CD4-positive, alpha-beta T cell (primary cell): ENCODE measurements around the gene MTMR6. TPM values are rescaled to one million over a fixed set of nuclear protein-coding genes. Genes with fewer than 3 reads are reported as not detected.
A peak's percentile ranks its signal among the peaks of the same experiment; 100 is the strongest.

Experiments
- ATAC-seq: fragments of 200-7000 bp; cut with Tn5 transposase; one replicate; pipeline ENCODE4 v1.10.0; 2022; ENCODE audit warnings: mild to moderate bottlenecking; ENCODE audit not compliant: poor library complexity
- CTCF ChIA-PET: fragments of 350-600 bp; sonication (Branson Sonifier 250); formaldehyde crosslinking; loops from one replicate; lab custom pipeline; 2021; ENCODE audit warnings: antibody characterized with exemption, inconsistent platforms; lab: Charles Lee
- POLR2A ChIA-PET: fragments of 350-600 bp; sonication (Branson Sonifier 250); formaldehyde crosslinking; loops from one replicate; lab custom pipeline; 2021; ENCODE audit warnings: antibody characterized with exemption, inconsistent platforms; lab: Charles Lee
- DNase-seq, 14 experiments: peaks; one replicate each; pipeline ENCODE4 v3.0.0-alpha.2; 2013 to 2020; ENCODE audit warnings: mixed read lengths in 2 of 14
- H3K27ac ChIP-seq, 2 donors: one replicate each; pipeline versions ENCODE4 v1.5.1 to v1.7.0; 2013; ENCODE audit warnings: low read length in 2 of 2, low read depth in 1 of 2, mild to moderate bottlenecking in 1 of 2
- H3K27me3 ChIP-seq, 2 experiments: 1 replicate in 1 of 2; 2 replicates in 1 of 2; pipeline versions ENCODE4 v1.6.1 to v1.7.0; 2013; ENCODE audit warnings: low read length in 2 of 2, control low read depth in 1 of 2, mild to moderate bottlenecking in 1 of 2, moderate library complexity in 1 of 2; ENCODE audit not compliant: insufficient read depth in 2 of 2, control insufficient read depth in 1 of 2
- H3K36me3 ChIP-seq: one replicate; pipeline ENCODE4 v1.6.1; 2013; ENCODE audit warnings: low read length, control low read depth; ENCODE audit not compliant: insufficient read depth
- H3K4me1 ChIP-seq: one replicate; pipeline ENCODE4 v1.6.1; 2013; ENCODE audit warnings: low read length, control low read depth; ENCODE audit not compliant: insufficient read depth
- H3K4me3 ChIP-seq: one replicate; pipeline ENCODE4 v1.5.1; 2013; ENCODE audit warnings: mild to moderate bottlenecking, low read length, moderate library complexity
- H3K9me3 ChIP-seq, 2 experiments: 1 replicate in 1 of 2; 2 replicates in 1 of 2; pipeline versions ENCODE4 v1.6.1 to v1.7.0; 2013; ENCODE audit warnings: low read length in 2 of 2, mild to moderate bottlenecking in 2 of 2, control low read depth in 1 of 2, moderate library complexity in 1 of 2; ENCODE audit not compliant: control insufficient read depth in 1 of 2, insufficient read depth in 1 of 2
- H3K27ac Mint-ChIP-seq: one replicate; pipeline ENCODE4 v1.8.0; 2020; ENCODE audit warnings: mixed read lengths
- H3K27me3 Mint-ChIP-seq: one replicate; pipeline ENCODE4 v1.8.0; 2021; ENCODE audit warnings: mixed read lengths
- H3K36me3 Mint-ChIP-seq: one replicate; pipeline ENCODE4 v1.8.0; 2021; ENCODE audit warnings: low read depth, mixed read lengths
- H3K4me1 Mint-ChIP-seq: one replicate; pipeline ENCODE4 v1.8.0; 2021; ENCODE audit warnings: low read depth, mixed read lengths
- H3K4me3 Mint-ChIP-seq: one replicate; pipeline ENCODE4 v1.8.0; 2020; ENCODE audit warnings: mild to moderate bottlenecking, mixed read lengths
- H3K9me3 Mint-ChIP-seq: one replicate; pipeline ENCODE4 v1.8.0; 2020; ENCODE audit warnings: mixed read lengths
- CTCF ChIP-seq: fragments of 200-600 bp; IDR thresholded peaks from one replicate; pipeline ENCODE4 v1.8.0; 2022; ENCODE audit warnings: antibody characterized with exemption, mild to moderate bottlenecking
- intact Hi-C, 2 experiments: fragments of 100-400 bp; cut with DNase I in 1 of 2; cut with micrococcal nuclease in 1 of 2; formaldehyde crosslinking; loops; one replicate each; pipeline versions ENCODE4 v1.15.1 to v1.9.0; 2023 to 2025; cut with DNase I, micrococcal nuclease
- total RNA-seq, 174 experiments: library from RNA in 2 of 174; stranded (reverse) in 2 of 174; gene quantifications; one replicate each; pipeline ENCODE4 v1.2.3 and lab custom pipeline; 2021 to 2026

The MTMR6 gene
- total RNA-seq, 2 experiments from 2014 or later: 33.3 to 34.2 TPM

GRCh38 chr13:25301347-25302113, 14.2 kb upstream of the MTMR6 start, which contains the start of gene NUP58:
NUP58 (plus strand) TSS chr13:25301625; CDS start chr13:25301774, 149 bp downstream.
- Histone ChIP-seq H3K27ac (peak within 1 kb of the TSS; percentile 92 to 94), H3K4me1 (peaks cover 26% of the 10 kb centered on the region), H3K9me3 (peaks cover 0 to 4% of the 10 kb centered on the region in 2 experiments), H3K27me3 (peaks cover 0 to 4% of the 10 kb centered on the region in 2 experiments), H3K4me3 (peak within 1 kb of the TSS; percentile 80), H3K36me3 (peaks cover 6% of the 10 kb centered on the region)
- ChIA-PET CTCF (interaction anchor here (0.7 to 1.3 kb wide), 2 partner anchors 14 to 15 kb away, joined by 3 to 5 read pairs; partner anchors contain the start of gene MTMR6), POLR2A (interaction anchor here (0.9 to 2.1 kb wide), 5 partner anchors 14 to 1926 kb away, joined by 3 to 13 read pairs (median 3); partner anchors contain the start of genes MTMR6 and RNF6)
- Mint-ChIP-seq H3K4me1 (peaks cover 49% of the 10 kb centered on the region), H3K27ac (peak within 1 kb of the TSS; percentile 95), H3K27me3 (peaks cover 14% of the 10 kb centered on the region), H3K36me3 (peaks cover 35% of the 10 kb centered on the region), H3K4me3 (peak within 1 kb of the TSS; percentile 99), H3K9me3 (no peaks in the 10 kb centered on the region)
- TF ChIP-seq CTCF: no peak
- DNase-seq (peak; percentile 87 to 98 (median 90)), ATAC-seq (peak; percentile 97)
- intact Hi-C loops: loop anchor here (1.0 to 10.0 kb wide), 8 partner anchors 14 to 1953 kb away; partner anchors contain the start of genes CDK8 (in 1 of the 2), MTMR6 (in 1 of the 2) and RPL21 (in 1 of the 2)

DNA sequence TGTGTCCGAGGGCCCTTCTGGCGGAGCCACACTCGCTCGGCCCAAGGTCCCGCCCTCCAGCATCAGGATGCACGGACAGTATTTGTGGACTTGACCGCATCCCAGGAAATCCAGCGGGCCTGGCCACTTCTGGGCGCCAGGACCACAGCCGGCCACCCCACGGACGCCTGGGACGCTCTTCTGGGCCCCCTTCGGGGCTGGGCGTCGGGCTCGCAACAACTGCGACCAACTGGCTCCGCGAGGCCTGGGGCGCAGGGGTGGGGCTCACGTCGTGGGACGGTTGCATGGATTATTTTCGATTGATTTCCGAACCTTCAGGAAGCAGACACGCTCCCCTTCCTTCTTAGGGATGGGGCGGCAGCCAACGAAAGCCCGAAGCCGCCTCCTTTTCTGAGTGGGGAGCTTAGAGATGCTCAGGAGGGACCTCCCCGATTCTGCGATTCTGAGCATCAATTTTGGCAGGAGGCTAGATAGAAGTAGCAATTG, 13.6 kb upstream of the MTMR6 start:
- Mint-ChIP-seq H3K27me3 (peaks cover 14% of the 10 kb centered on the region), H3K4me3 (peak overlapping the region; percentile 99), H3K36me3 (peaks cover 33% of the 10 kb centered on the region), H3K27ac (peak overlapping the region; percentile 95), H3K4me1 (peaks cover 48% of the 10 kb centered on the region), H3K9me3 (no peaks in the 10 kb centered on the region)
- POLR2A ChIA-PET: interaction anchor here (1.2 to 2.1 kb wide), 2 partner anchors 13 to 14 kb away, joined by 3 to 13 read pairs; partner anchors contain the start of gene MTMR6
- intact Hi-C loops: loop anchor here (1.0 to 10.0 kb wide), 8 partner anchors 14 to 1954 kb away; partner anchors contain the start of genes CDK8 (in 1 of the 2), MTMR6 (in 1 of the 2) and RPL21 (in 1 of the 2)
- ATAC-seq (peak; percentile 23), DNase-seq (peak in 5 of 14 experiments; percentile 9 to 40 (median 18))
- CTCF ChIA-PET: interaction anchor here (0.7 kb wide), 1 partner anchor 14 kb away, joined by 3 read pairs; the partner anchor contains the start of gene MTMR6
- Histone ChIP-seq H3K9me3 (peaks cover 0 to 4% of the 10 kb centered on the region in 2 experiments), H3K4me3 (peak overlapping the region; percentile 80), H3K27ac (peak overlapping the region; percentile 59 to 94), H3K4me1 (peaks cover 24% of the 10 kb centered on the region), H3K27me3 (peaks cover 0 to 6% of the 10 kb centered on the region in 2 experiments), H3K36me3 (peaks cover 6% of the 10 kb centered on the region)
- no peak for TF ChIP-seq CTCF

DNA sequence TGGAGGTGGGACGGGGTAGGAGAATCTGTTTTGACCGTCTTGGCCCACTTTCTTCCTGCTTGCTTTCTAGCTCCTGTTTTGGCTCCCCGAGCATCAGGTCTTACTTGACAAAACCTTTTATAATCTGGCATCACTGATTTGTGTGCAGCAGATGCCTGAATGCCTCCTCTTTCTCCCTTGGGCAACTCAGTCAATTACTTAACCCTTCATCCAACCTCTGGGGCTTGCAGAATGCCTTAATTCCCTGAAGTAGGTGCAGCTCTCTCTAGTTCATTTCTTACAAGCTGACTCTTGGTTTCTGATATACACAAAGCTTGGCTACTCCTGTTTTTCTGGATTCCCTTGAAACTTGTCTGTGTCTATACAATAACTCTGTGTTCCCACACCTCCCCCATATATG, 8.4 kb upstream of the MTMR6 start:
- Mint-ChIP-seq H3K27ac (no peak overlapping the region), H3K9me3 (no peaks in the 10 kb centered on the region), H3K27me3 (peaks cover 14% of the 10 kb centered on the region), H3K36me3 (no peaks in the 10 kb centered on the region), H3K4me3 (no peak overlapping the region), H3K4me1 (peaks cover 10% of the 10 kb centered on the region)
- intact Hi-C loops: no loop called here
- ATAC-seq (no peak), DNase-seq (no peak)
- no peak for TF ChIP-seq CTCF
- Histone ChIP-seq H3K4me1 (peaks cover 6% of the 10 kb centered on the region), H3K36me3 (no peaks in the 10 kb centered on the region), H3K4me3 (no peak overlapping the region), H3K27ac (no peak overlapping the region), H3K9me3 (peaks cover 0 to 1% of the 10 kb centered on the region in 2 experiments), H3K27me3 (peaks cover 0 to 6% of the 10 kb centered on the region in 2 experiments)
- ChIA-PET CTCF (interaction anchor here (0.5 kb wide), 1 partner anchor 16 kb away, joined by 3 read pairs; no protein-coding TSS in a partner anchor), POLR2A (interaction anchor here (1.7 kb wide), 1 partner anchor 9 kb away, joined by 4 read pairs; no protein-coding TSS in a partner anchor)
